ENCODE results near the gene PLEKHB2.

GRCh38 chr2:131056204-131056931, 48.8 kb upstream of the PLEKHB2 start:
- TF ChIP-seq CTCF (IDR thresholded peaks at IDR 0.05) (no peak), POLR2A (IDR thresholded peaks at IDR 0.05) (no peak), POLR2AphosphoS5 (IDR thresholded peaks at IDR 0.05) (no peak), EP300 (IDR thresholded peaks at IDR 0.05) (no peak)
